GM18909 (cell line): ENCODE data around the gene LY6G6C.
A peak's percentile ranks its signal among the peaks of the same experiment; 100 is the strongest.

Source experiments
- ATAC-seq: cut with Tn5 transposase; IDR thresholded peaks from one replicate; pipeline ENCODE4 v1.9.1; 2021; ENCODE audit warnings: mild to moderate bottlenecking; ENCODE audit not compliant: unreplicated experiment, poor library complexity

LY6G6C gene

GRCh38 chr6:31727717-31728671, 6.4 kb upstream of the LY6G6C start:
- ATAC-seq, result no peak

DNA sequence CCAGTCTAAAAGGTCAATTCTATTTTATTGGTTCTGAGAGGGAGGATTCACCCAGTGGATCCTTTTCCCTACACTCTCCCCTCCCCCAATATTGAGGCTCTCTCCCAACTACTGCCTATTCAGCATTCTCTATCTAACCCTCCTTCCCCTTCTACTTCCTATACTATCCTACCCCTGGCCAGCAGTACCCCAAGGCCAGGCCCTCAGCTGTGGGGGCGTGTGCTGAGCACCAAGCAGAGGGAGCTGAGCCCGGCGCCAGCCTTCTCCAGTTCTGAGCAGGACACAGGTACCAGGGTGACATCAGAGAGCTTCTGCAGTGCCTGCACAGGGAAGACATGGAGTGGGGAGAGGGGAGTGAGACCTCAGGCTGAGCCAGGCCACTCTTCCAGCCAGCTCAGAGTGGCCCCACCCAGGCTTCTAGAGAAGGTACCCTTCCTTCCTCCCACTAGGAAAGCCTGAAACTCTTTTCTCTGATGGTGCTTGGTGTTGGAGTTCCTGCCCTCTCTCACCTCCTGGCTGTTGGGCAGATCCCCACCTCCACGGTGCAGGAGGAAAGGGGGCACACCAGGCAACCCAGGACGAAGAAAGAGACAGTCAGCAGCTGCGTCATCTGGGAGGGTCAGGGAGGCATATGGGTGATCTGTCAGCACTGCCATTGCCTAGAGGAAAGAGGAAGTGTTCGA, 5.6 kb upstream of the LY6G6C start:
- peak; percentile 62 for ATAC-seq

GRCh38 chr6:31725502-31726350, 4.2 kb upstream of the LY6G6C start:
- ATAC-seq, result no peak

GRCh38 chr6:31723980-31724691, 2.6 kb upstream of the LY6G6C start:
- ATAC-seq, result no peak

GRCh38 chr6:31723245-31723979, 1.9 kb upstream of the LY6G6C start, which contains the start of gene MPIG6B:
MPIG6B (plus strand) TSS chr6:31723373; CDS start chr6:31723384, 11 bp downstream.
- ATAC-seq, result no peak

- ATAC-seq, result no peak
Observed at GRCh38 chr6:31722173-31722572, 627 bp upstream of the LY6G6C start.

DNA sequence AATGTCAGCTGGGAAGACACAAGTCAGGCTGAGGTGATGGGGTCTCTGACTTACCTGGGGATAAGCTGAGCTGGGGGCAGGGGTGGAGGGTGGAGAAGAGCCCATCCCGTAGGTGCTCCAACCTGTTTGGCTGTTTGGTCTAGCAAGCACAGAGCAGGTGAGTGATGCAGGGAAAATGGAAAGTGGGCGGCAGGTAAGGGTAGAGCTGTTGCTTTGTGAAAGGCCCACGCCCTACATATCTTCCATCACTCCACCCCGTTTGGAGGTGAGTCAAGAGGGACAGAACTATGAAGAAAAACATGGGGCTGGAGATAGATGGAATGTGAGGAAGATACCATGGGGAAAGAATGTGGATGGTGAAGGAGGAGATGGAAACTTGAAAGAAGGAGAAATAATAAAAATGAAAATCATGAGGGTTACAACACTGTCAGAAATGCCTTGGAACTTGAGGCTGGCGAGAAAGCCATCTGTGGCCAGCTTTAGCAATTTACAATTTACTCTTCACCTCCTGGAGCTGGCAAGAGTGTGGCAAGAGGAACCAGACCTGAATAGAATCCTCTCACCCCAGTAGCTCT, 1.3 kb downstream of the LY6G6C start:
- ATAC-seq, result no peak

- no peak for ATAC-seq
Observed at GRCh38 chr6:31719001-31719400, 2.5 kb downstream of the LY6G6C start.

GRCh38 chr6:31718265-31718664, 3.3 kb downstream of the LY6G6C start:
- ATAC-seq, result no peak

GRCh38 chr6:31717499-31718222, 3.9 kb downstream of the LY6G6C start:
- ATAC-seq, result no peak

DNA sequence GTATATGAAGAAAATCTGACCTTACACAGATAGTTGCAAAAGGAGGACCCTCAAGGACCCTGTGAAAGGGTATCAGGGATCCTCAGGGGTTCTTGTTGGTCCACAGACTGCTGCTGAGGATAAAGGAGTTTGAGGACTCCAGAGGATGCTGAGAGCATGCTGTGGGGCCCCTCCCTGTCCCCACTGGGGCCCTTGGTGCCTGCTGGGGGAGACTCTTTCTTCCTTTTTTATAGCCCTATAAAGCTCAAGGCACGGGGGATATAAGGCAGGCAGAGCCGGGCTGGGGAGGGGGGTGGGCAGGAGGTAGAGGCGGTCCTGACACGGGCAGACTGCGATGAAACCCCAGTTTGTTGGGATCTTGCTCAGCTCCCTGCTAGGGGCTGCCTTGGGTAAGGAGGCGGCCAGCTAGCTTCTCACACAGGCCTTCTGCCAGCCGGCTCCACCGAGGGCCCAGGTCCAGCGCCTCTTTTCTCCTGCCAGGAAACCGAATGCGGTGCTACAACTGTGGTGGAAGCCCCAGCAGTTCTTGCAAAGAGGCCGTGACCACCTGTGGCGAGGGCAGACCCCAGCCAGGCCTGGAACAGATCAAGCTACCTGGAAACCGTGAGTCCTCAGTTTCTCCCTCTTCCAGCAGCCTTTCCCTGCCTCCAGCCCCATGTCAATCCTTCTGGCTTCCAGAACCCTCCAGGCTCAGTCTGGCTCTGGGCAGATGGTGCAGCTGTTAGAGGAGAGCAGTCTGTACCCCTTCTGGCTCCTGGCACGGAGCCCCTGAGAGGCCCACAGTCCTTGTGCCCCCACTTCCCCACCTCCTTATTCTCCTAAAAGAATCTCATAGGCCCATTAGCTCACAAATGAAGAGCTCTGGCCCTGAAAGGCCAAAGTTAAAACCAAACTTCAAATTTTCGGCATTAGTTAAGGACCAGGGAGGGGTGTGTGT, 6.3 kb downstream of the LY6G6C start, which contains the start of gene LY6G6D:
Gene LY6G6D, plus strand, starts transcription at position 327 of the 937 bp plus-strand sequence. Its CDS starts 8 bp downstream, at position 335.
- ATAC-seq, result no peak

GRCh38 chr6:31713991-31714684, 7.4 kb downstream of the LY6G6C start:
- ATAC-seq, result no peak

GRCh38 chr6:31713465-31713864, 8.1 kb downstream of the LY6G6C start:
- ATAC-seq, result no peak

DNA sequence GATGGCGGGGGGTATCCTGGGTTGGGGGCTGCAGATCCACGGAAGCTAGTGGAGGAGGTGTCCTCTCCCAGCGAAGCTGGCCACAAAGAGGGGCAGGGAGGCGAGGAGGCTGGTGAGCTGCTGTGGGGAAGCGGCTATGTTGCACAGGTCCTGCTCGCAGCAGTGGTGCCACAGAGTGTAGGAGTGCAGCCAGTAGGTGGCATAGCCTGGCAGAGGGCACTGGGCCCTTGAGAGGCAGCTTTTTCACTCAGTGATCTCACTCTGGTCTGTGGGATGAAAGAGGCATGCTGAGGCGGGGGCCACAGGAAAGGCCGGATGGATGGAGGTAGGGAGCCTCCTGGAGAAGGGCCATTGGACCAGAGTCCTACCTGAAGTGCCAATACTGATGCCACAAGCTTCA, 9.2 kb downstream of the LY6G6C start:
- ATAC-seq, result no peak

GRCh38 chr6:31711233-31711632, 10.3 kb downstream of the LY6G6C start:
- ATAC-seq, result no peak

DNA sequence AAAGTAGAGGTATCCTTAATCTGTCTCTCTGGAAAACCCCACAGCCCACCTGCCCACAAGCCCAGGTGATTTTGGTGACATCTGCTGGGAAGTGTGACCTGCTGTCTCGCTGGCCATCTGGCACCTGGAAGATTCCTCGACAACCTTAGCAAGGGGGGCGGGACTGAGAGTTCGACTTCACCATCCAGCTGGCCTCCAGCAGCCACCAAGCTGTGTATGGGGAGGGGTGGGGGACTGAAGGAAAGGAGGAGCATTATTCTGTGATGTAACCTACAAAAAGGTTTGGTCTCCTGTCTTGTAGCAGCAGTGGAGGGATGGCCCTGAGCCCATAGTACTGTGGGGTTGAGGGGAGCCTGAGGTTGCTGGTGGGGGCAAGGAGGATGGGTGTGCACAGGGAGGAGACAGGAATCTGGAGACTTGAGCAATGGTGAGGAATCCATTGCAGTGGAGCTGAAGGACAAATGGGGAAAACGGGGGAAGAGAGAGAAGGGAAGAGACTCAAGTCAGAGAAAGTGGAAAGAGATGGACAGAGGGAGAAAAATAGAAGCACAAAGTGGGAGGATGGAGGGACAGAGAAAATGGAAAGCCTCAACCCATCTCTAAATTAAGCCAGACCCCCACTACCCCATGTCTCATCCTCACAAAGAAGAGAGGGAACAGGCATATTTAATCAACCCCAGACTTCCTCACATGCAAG, 10.9 kb downstream of the LY6G6C start:
- ATAC-seq, result no peak
